ENCODE measurements around the gene TAL2.

TAL2 gene

DNA sequence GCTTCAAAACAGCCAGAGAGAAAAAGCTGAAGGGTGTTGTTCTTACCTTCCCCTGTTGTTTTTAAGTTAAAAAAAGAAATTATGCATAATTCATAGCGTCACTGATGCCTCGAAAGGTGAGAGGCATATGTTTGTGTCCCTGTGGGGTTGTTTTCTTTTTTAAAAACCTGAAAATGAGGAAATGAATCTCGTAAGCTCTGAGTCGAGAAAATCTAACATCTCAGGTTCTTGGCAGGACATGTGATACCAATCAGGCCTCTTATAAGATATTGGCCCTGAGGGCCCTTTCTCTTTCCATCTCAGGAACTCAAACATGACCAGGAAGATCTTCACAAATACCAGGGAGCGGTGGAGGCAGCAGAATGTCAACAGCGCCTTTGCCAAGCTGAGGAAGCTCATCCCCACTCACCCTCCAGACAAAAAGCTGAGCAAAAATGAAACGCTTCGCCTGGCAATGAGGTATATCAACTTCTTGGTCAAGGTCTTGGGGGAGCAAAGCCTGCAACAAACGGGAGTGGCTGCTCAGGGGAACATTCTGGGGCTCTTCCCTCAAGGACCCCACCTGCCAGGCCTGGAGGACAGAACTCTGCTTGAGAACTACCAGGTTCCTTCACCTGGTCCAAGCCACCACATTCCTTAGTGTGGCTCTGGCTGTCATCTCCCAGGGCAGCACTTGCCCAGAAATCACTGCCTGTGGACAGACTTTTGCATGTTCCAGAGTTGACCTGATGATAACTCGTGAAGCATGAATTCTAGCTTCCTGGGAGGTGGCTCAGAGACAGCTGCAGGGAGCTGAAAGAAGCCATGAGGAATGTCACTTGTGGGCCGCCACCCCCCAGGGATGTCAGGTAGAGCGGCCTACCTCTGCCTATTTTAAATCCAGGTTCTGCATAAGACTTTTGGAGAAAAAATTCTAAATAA is at the start of gene TAL2:
Gene TAL2 (plus strand): TSS at position 274 of the 921 bp plus-strand sequence. CDS start 40 bp downstream, at position 314.
- no peak for DNase-seq (ENCODE audit: low read depth in 4 of 4, low spot score in 1 of 4)

DNA sequence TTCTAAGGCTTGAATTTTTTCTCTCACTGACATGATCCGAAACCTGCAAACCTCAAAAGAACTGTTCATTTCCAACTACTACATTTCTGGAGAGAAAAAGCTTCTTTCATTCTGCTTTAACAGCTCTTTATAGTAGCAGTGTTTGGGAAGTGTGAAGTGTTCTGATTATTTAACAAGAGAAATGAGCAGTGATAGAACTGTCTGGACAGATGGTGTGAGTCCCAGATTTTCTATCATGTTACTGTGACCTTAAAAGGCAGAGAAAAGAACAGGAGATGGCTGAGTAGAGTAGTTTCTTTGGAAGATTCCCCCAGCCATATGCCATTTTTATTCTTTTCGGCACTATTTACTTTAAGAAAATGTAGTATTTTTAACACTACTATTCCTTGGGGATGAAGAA is 41.3 kb upstream of the TAL2 start:
- no peak for DNase-seq (ENCODE audit: low read depth in 4 of 4, low spot score in 1 of 4)

DNA sequence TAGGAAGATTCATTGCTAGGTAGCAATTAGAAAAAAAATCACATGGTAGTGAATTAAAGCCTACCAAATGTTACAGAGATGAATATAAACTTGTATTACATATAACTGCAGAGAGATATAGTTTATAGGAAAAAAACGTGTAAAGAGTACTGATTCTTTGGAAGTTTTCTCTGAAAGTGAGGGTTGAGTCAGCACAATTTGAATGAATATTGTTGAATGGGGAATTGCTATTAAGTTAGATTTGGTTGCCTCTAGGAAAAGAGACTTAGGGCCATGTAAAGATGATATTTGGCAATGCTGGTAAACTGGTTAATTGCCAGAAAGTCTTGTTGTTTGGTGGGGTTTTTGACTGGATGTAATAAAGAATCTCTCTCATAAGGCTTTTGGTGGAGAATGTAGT is 37.2 kb upstream of the TAL2 start:
- DNase-seq (ENCODE audit: low read depth in 4 of 4, low spot score in 1 of 4), result no peak

GRCh38 chr9:105632807-105633206 is 29.4 kb upstream of the TAL2 start:
- no peak for DNase-seq (ENCODE audit: low read depth in 4 of 4, low spot score in 1 of 4)

GRCh38 chr9:105633411-105633810 is 28.8 kb upstream of the TAL2 start:
- DNase-seq (ENCODE audit: low read depth in 4 of 4, low spot score in 1 of 4), result no peak

- no peak for DNase-seq (ENCODE audit: low read depth in 4 of 4, low spot score in 1 of 4)
Measured at GRCh38 chr9:105636331-105636730, 25.9 kb upstream of the TAL2 start.

GRCh38 chr9:105637787-105638395 is 24.4 kb upstream of the TAL2 start:
- no peak for DNase-seq (ENCODE audit: low read depth in 4 of 4, low spot score in 1 of 4)

- no peak for DNase-seq (ENCODE audit: low read depth in 4 of 4, low spot score in 1 of 4)
Measured at GRCh38 chr9:105639936-105640335, 22.3 kb upstream of the TAL2 start.

- no peak for DNase-seq (ENCODE audit: low read depth in 4 of 4, low spot score in 1 of 4)
Measured at GRCh38 chr9:105643795-105644194, 18.5 kb upstream of the TAL2 start.

GRCh38 chr9:105646879-105647594 is 15.2 kb upstream of the TAL2 start:
- no peak for DNase-seq (ENCODE audit: low read depth in 4 of 4, low spot score in 1 of 4)

GRCh38 chr9:105647595-105648349 is 14.5 kb upstream of the TAL2 start:
- no peak for DNase-seq (ENCODE audit: low read depth in 4 of 4, low spot score in 1 of 4)

GRCh38 chr9:105651806-105652205 is 10.5 kb upstream of the TAL2 start:
- DNase-seq (ENCODE audit: low read depth in 4 of 4, low spot score in 1 of 4), result no peak

DNA sequence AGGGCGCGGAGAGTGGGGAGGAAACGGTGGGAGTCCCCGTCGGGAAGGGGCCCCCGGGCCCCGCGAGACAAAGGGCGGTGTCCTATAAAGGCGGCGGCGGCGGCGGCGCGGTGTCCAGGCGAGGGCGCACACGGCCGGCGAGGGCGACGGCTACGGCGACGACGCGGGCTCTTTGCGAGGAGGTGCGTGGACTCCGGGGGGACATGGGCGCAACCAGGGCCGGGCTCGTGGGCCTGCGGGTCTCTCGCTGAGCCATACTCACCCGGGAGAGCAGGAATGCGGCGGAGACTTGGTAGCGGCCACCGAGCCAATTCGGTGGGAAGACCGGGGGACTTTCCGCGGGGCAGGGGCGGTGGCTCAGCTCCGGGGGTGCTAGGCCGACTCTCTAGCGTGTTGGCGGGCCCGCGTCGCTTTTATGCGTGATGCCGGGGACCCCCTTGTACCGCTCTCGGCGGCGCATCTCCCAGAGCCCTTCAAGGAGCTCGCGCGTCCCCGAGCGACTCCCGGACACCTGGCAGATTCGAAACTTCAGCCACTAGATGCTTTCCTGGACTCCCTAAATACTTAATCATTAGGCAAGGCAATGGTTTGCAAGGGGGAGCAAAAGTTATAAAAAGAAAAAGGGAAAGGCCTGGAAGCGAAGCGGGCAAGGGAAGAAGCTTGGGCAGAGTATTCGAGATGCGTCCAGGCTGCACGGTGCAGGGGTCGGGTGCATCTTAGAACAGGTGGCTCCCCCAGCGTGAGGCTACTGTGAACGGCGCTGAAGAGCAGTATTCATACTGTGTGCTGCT is 5.9 kb upstream of the TAL2 start:
- DNase-seq (ENCODE audit: low read depth in 4 of 4, low spot score in 1 of 4), result no peak

GRCh38 chr9:105658351-105658750 is 3.9 kb upstream of the TAL2 start:
- DNase-seq (ENCODE audit: low read depth in 4 of 4, low spot score in 1 of 4), result no peak

GRCh38 chr9:105661011-105661410 is 1.2 kb upstream of the TAL2 start:
- DNase-seq (ENCODE audit: low read depth in 4 of 4, low spot score in 1 of 4), result no peak

GRCh38 chr9:105663914-105664313 is 1.7 kb downstream of the TAL2 start:
- DNase-seq (ENCODE audit: low read depth in 4 of 4, low spot score in 1 of 4), result no peak

- DNase-seq (ENCODE audit: low read depth in 4 of 4, low spot score in 1 of 4), result no peak
Measured at GRCh38 chr9:105667867-105668266, 5.6 kb downstream of the TAL2 start.

GRCh38 chr9:105670315-105670714 is 8.1 kb downstream of the TAL2 start:
- DNase-seq (ENCODE audit: low read depth in 4 of 4, low spot score in 1 of 4), result no peak

GRCh38 chr9:105670775-105671174 is 8.5 kb downstream of the TAL2 start:
- no peak for DNase-seq (ENCODE audit: low read depth in 4 of 4, low spot score in 1 of 4)

DNA sequence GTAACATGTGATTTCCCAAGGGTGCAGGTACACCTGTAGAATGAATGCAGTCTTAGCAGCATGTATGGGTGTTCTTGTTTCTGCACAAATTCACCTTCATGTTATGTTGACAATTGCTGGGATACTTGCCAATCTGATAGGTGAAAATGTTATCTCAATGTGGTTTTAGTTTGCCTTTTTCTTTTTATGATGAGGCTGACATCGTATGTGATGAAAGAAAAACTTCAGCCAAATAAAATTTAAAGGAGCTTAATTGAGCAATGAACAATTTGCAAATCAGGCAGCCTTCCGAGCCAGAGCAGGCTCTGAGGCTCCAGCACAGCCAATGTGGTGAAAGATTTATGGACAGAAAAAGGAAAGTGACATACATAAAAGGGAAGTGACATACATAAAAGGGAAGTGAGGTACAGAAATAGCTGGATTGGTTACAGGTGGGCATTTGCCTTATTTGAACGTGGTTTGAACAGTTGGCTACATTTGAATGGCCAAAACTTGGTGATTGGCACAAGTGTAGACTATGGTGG is 10.5 kb downstream of the TAL2 start:
- DNase-seq (ENCODE audit: low read depth in 4 of 4, low spot score in 1 of 4), result no peak
